ENCODE results near the gene MYO5B.

DNA sequence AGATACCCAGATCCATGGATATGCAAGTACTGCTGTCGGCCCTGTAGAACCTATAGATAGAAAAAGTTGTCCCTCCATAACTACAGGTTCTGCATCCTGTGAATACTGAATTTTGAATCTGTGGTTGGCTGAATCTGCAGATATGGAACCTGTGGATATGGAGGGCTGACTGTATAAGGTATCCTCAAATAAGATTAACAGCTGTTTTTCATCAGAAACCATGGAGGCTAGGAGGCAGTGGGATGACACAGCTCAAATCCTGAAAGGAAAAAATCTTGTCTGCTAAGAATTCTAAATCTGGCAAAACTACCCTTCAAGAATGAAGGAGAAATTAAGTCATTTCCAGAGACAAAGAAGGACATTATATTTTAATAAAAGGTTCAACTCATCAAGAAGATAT lies 367.0 kb downstream of the MYO5B start:
- TF ChIP-seq CTCF (IDR thresholded peaks at IDR 0.05) (no peak), POLR2A (IDR thresholded peaks at IDR 0.05) (no peak)

All from Peyer's patch (tissue), 4 donors.